ENCODE measurements around the gene TM9SF1. TPM values are rescaled to one million over a fixed set of nuclear protein-coding genes. Genes with fewer than 3 reads are reported as not detected.

TM9SF1 gene
- total and polyA plus RNA-seq, 2 of the 13 experiments (the other 11 are each of a cell fraction or from before 2014, with no cell fraction given) = 83.2 to 110 TPM

DNA sequence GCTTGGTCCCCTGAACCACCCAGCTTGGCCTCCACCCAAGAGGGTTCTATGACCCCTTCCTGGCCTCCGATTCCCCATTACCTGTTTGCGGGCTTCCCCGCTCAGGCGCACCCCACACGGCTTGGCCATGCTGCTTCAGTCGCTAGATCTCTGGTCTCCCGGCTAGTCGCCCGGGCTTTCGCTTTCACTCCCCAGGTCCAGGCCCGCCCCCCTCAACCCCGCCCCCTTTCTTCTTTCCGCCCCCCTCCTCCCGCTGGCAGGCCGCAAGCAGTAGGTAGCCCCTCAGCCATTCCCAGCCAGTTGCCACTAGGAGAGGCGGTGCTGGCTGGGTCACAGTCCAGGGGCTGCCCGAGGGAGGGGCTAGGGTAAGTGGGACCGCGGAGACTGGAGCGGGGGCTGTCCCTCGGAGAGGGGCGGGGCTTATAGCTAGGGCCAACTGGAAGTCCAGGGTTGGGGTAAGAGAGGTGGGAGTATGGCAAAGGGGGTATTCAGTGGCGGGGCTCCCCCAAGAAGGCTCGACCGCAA is 48.7 kb downstream of the TM9SF1 start, which contains the start of gene PSME2 (continued):
- 0 out of 2 replicates have a peak, but pooled peaks have one; percentile 10 for TF ChIP-seq ZNF12 (CRISPR knock-in tag; IDR thresholded peaks at IDR 0.05)
- no peak for TF ChIP-seq U2AF2 (IDR thresholded peaks at IDR 0.05; ENCODE audit: low read depth, low read length)
- TF ChIP-seq ZSCAN12 (CRISPR knock-in tag; IDR thresholded peaks at IDR 0.05) = no peak; the same call in 1 of the 2 replicates
- TF ChIP-seq NR0B2 (CRISPR knock-in tag; IDR thresholded peaks at IDR 0.05) = peak; percentile 17; the same call in 1 of the 2 replicates
- 0 out of 2 replicates have a peak, but pooled peaks have one; percentile 91 for TF ChIP-seq MZF1 (CRISPR knock-in tag; IDR thresholded peaks at IDR 0.05; ENCODE audit: borderline replicate concordance)
- TF ChIP-seq SAFB2 (CRISPR knock-in tag; IDR thresholded peaks at IDR 0.05; ENCODE audit: borderline replicate concordance, low read depth) = peak; percentile 89
- no peak for TF ChIP-seq ZSCAN31 (CRISPR knock-in tag; IDR thresholded peaks at IDR 0.05; ENCODE audit: low read depth)
- TF ChIP-seq, protein P1, sequence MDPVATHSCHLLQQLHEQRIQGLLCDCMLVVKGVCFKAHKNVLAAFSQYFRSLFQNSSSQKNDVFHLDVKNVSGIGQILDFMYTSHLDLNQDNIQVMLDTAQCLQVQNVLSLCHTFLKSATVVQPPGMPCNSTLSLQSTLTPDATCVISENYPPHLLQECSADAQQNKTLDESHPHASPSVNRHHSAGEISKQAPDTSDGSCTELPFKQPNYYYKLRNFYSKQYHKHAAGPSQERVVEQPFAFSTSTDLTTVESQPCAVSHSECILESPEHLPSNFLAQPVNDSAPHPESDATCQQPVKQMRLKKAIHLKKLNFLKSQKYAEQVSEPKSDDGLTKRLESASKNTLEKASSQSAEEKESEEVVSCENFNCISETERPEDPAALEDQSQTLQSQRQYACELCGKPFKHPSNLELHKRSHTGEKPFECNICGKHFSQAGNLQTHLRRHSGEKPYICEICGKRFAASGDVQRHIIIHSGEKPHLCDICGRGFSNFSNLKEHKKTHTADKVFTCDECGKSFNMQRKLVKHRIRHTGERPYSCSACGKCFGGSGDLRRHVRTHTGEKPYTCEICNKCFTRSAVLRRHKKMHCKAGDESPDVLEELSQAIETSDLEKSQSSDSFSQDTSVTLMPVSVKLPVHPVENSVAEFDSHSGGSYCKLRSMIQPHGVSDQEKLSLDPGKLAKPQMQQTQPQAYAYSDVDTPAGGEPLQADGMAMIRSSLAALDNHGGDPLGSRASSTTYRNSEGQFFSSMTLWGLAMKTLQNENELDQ (CRISPR knock-in tag; IDR thresholded peaks at IDR 0.05; ENCODE audit: borderline replicate concordance) = peak; percentile 80; the same call in 1 of the 2 replicates
- no peak for TF ChIP-seq DMTF1 (CRISPR knock-in tag; IDR thresholded peaks at IDR 0.05)
- TF ChIP-seq MTA1 (CRISPR knock-in tag; IDR thresholded peaks at IDR 0.05; ENCODE audit: borderline replicate concordance) = peak; percentile 86; the same call in 1 of the 2 replicates
- TF ChIP-seq ARNT (IDR thresholded peaks at IDR 0.05) = no peak
- TF ChIP-seq HMGA1 (CRISPR knock-in tag; conservative IDR thresholded peaks at IDR 0.05) = no peak
- no peak for TF ChIP-seq RBM22 (optimal IDR thresholded peaks at IDR 0.05; ENCODE audit: low read length)
- no peak for TF ChIP-seq ZNF296 (CRISPR knock-in tag; conservative IDR thresholded peaks at IDR 0.05)
- TF ChIP-seq, protein P2, sequence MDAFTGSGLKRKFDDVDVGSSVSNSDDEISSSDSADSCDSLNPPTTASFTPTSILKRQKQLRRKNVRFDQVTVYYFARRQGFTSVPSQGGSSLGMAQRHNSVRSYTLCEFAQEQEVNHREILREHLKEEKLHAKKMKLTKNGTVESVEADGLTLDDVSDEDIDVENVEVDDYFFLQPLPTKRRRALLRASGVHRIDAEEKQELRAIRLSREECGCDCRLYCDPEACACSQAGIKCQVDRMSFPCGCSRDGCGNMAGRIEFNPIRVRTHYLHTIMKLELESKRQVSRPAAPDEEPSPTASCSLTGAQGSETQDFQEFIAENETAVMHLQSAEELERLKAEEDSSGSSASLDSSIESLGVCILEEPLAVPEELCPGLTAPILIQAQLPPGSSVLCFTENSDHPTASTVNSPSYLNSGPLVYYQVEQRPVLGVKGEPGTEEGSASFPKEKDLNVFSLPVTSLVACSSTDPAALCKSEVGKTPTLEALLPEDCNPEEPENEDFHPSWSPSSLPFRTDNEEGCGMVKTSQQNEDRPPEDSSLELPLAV (CRISPR knock-in tag; conservative IDR thresholded peaks at IDR 0.05; ENCODE audit: low read depth) = no peak
- peak; percentile 61; the same call in 1 of the 2 replicates for TF ChIP-seq ZBTB34 (CRISPR knock-in tag; IDR thresholded peaks at IDR 0.05)
- TF ChIP-seq, protein P3, sequence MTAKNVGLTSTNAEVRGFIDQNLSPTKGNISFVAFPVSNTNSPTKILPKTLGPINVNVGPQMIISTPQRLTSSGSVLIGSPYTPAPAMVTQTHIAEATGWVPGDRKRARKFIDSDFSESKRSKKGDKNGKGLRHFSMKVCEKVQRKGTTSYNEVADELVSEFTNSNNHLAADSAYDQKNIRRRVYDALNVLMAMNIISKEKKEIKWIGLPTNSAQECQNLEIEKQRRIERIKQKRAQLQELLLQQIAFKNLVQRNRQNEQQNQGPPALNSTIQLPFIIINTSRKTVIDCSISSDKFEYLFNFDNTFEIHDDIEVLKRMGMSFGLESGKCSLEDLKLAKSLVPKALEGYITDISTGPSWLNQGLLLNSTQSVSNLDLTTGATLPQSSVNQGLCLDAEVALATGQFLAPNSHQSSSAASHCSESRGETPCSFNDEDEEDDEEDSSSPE (CRISPR knock-in tag; IDR thresholded peaks at IDR 0.05) = no peak
- no peak for TF ChIP-seq ZNF33B (CRISPR knock-in tag; IDR thresholded peaks at IDR 0.05)
- peak; percentile 55 for TF ChIP-seq TEAD3 (CRISPR knock-in tag; optimal IDR thresholded peaks at IDR 0.05; ENCODE audit: borderline replicate concordance)
